IMR-90 (cell line): ENCODE measurements around the gene GPR142. TPM values are rescaled to one million over a fixed set of nuclear protein-coding genes. Genes with fewer than 3 reads are reported as not detected.

Experiments
- ATAC-seq: fragments of 200-7000 bp; cut with Tn5 transposase; 2 replicates; pipeline ENCODE4 v1.9.1; 2020; ENCODE audit warnings: low read depth, mild to moderate bottlenecking, moderate library complexity
- BruUV-seq: library from RNA; stranded (reverse); fragments of 400-500 nt; replicated peaks from 2 replicates; lab custom pipeline; 2021; lab: Mats Ljungman, UMichigan
- CTCF ChIA-PET: fragments of 300-600 bp; formaldehyde crosslinking; extraction: SDS; loops from one replicate; lab custom pipeline; 2021; ENCODE audit warnings: antibody characterized with exemption; lab: Yijun Ruan, JAX
- POLR2A ChIA-PET: fragments of 300-600 bp; sonication (Branson Sonifier 250); formaldehyde crosslinking; loops from one replicate; lab custom pipeline; 2022; ENCODE audit warnings: antibody characterized with exemption; ENCODE audit not compliant: unreplicated experiment; lab: Charles Lee
- DNase-seq: peaks from one replicate; pipeline ENCODE4 v3.0.0; 2013
- H2AFZ ChIP-seq: replicated peaks from 2 replicates; pipeline ENCODE3; 2013; ENCODE audit warnings: low read length, mild to moderate bottlenecking; ENCODE audit not compliant: poor library complexity
- H2AK5ac ChIP-seq: 2 replicates; pipeline ENCODE4 v1.6.1; 2013; ENCODE audit warnings: low read depth, low read length, inconsistent platforms
- H2AK9ac ChIP-seq: replicated peaks from 2 replicates; pipeline ENCODE3; 2013; ENCODE audit warnings: mild to moderate bottlenecking, low read depth, low read length, moderate library complexity; ENCODE audit not compliant: poor library complexity
- H2BK120ac ChIP-seq: 2 replicates; pipeline ENCODE4 v1.6.1; 2013; ENCODE audit warnings: low read depth, low read length, inconsistent platforms
- H2BK15ac ChIP-seq: 3 replicates; pipeline ENCODE4 v1.6.1; 2013; ENCODE audit warnings: low read depth, low read length, inconsistent platforms
- H2BK20ac ChIP-seq: 2 replicates; pipeline ENCODE4 v1.6.1; 2013; ENCODE audit warnings: low read depth, mild to moderate bottlenecking, inconsistent platforms, low read length, moderate library complexity
- H2BK5ac ChIP-seq: 2 replicates; pipeline ENCODE4 v1.6.1; 2013; ENCODE audit warnings: mild to moderate bottlenecking, low read depth, low read length, inconsistent platforms; ENCODE audit not compliant: poor library complexity, severe bottlenecking
- H3K14ac ChIP-seq: replicated peaks from 2 replicates; pipeline ENCODE4 v1.6.1; 2013; ENCODE audit warnings: low read depth, low read length, inconsistent platforms
- H3K18ac ChIP-seq: 2 replicates; pipeline ENCODE4 v1.6.1; 2013; ENCODE audit warnings: low read depth, low read length, control low read depth
- H3K23ac ChIP-seq: 2 replicates; pipeline ENCODE4 v1.6.1; 2013; ENCODE audit warnings: low read depth, low read length, inconsistent platforms
- H3K27ac ChIP-seq: 2 replicates; pipeline ENCODE4 v1.5.1; 2013; ENCODE audit warnings: mild to moderate bottlenecking, control low read depth, low read length; ENCODE audit not compliant: insufficient read depth
- H3K27me3 ChIP-seq: 2 replicates; pipeline ENCODE4 v1.6.1; 2013; ENCODE audit warnings: low read length; ENCODE audit not compliant: control insufficient read depth, insufficient read depth
- H3K36me3 ChIP-seq: 2 replicates; pipeline ENCODE4 v1.6.1; 2013; ENCODE audit warnings: low read length, mixed read lengths; ENCODE audit not compliant: control insufficient read depth, insufficient read depth
- H3K4ac ChIP-seq: 2 replicates; pipeline ENCODE4 v1.6.1; 2013; ENCODE audit warnings: low read depth, low read length, inconsistent platforms
- H3K4me1 ChIP-seq: 2 replicates; pipeline ENCODE4 v1.6.1; 2013; ENCODE audit warnings: low read length, mixed read lengths; ENCODE audit not compliant: control insufficient read depth, insufficient read depth
- H3K4me2 ChIP-seq: 2 replicates; pipeline ENCODE4 v1.6.1; 2013; ENCODE audit warnings: low read depth, mild to moderate bottlenecking, control low read depth, low read length, moderate library complexity
- H3K4me3 ChIP-seq: 2 replicates; pipeline ENCODE4 v1.5.1; 2013; ENCODE audit warnings: low read depth, mild to moderate bottlenecking, control low read depth, low read length, moderate library complexity; ENCODE audit not compliant: insufficient read depth
- H3K56ac ChIP-seq: 2 replicates; pipeline ENCODE4 v1.6.1; 2013; ENCODE audit warnings: low read length, inconsistent platforms; ENCODE audit not compliant: insufficient read depth; ENCODE audit errors: extremely low read depth
- H3K79me1 ChIP-seq, 2 experiments: 2 replicates each; pipeline ENCODE4 v1.6.1; 2013; ENCODE audit warnings: low read length in 2 of 2, inconsistent platforms in 1 of 2, low read depth in 1 of 2
- H3K9ac ChIP-seq: 2 replicates; pipeline ENCODE4 v1.6.1; 2013; ENCODE audit warnings: low read depth, low read length, control low read depth
- H3K9me1 ChIP-seq: 2 replicates; pipeline ENCODE4 v1.6.1; 2013; ENCODE audit warnings: low read length, inconsistent platforms; ENCODE audit not compliant: insufficient read depth
- H3K9me3 ChIP-seq: 2 replicates; pipeline ENCODE4 v1.6.1; 2013; ENCODE audit warnings: low read length; ENCODE audit not compliant: control insufficient read depth, insufficient read depth
- H4K20me1 ChIP-seq: 2 replicates; pipeline ENCODE4 v1.6.1; 2013; ENCODE audit warnings: low read length, inconsistent platforms; ENCODE audit not compliant: insufficient read depth
- H4K5ac ChIP-seq: 2 replicates; pipeline ENCODE4 v1.6.1; 2013; ENCODE audit warnings: mild to moderate bottlenecking, low read depth, low read length, control low read depth
- H4K8ac ChIP-seq, 2 experiments: 2 replicates each; pipeline ENCODE4 v1.6.1; 2013; ENCODE audit warnings: low read depth in 2 of 2, low read length in 2 of 2, control low read depth in 1 of 2, inconsistent platforms in 1 of 2
- H4K91ac ChIP-seq: 2 replicates; pipeline ENCODE4 v1.6.1; 2013; ENCODE audit warnings: low read depth, low read length, inconsistent platforms; ENCODE audit not compliant: insufficient read depth
- BHLHE40 ChIP-seq: fragments of 150-350 bp; IDR thresholded peaks from 2 replicates; pipeline ENCODE4 v1.6.1; 2016; ENCODE audit warnings: mild to moderate bottlenecking, low read depth, low read length
- CEBPB ChIP-seq: IDR thresholded peaks from 2 replicates; pipeline ENCODE4 v1.6.1; 2012; ENCODE audit warnings: low read depth, low read length, improper control_type of control experiment
- CHD1 ChIP-seq: IDR thresholded peaks from 2 replicates; pipeline ENCODE4 v1.6.1; 2012; ENCODE audit warnings: low read depth, low read length, improper control_type of control experiment
- MAFK ChIP-seq: IDR thresholded peaks from 2 replicates; pipeline ENCODE4 v1.6.1; 2012; ENCODE audit warnings: low read depth, low read length, improper control_type of control experiment
- POLR2A ChIP-seq: IDR thresholded peaks from 2 replicates; pipeline ENCODE4 v1.6.1; 2012; ENCODE audit warnings: mild to moderate bottlenecking, low read depth, low read length
- RAD21 ChIP-seq: IDR thresholded peaks from 2 replicates; pipeline ENCODE4 v1.6.1; 2012; ENCODE audit warnings: low read length, improper control_type of control experiment
- RCOR1 ChIP-seq: IDR thresholded peaks from 2 replicates; pipeline ENCODE4 v1.6.1; 2012; ENCODE audit warnings: mild to moderate bottlenecking, low read length, improper control_type of control experiment; ENCODE audit not compliant: insufficient replicate concordance
- RFX5 ChIP-seq: IDR thresholded peaks from 2 replicates; pipeline ENCODE4 v1.8.0; 2012; ENCODE audit warnings: low read depth, mild to moderate bottlenecking, low read length, moderate library complexity
- USF2 ChIP-seq: fragments of 150-350 bp; IDR thresholded peaks from 2 replicates; pipeline ENCODE4 v1.6.1; 2017; ENCODE audit warnings: mild to moderate bottlenecking, antibody characterized with exemption, low read length, low read depth
- WGBS, 2 experiments: methylation state at CpG; one replicate each; pipeline versions ENCODE4 v1.1.5 to v1.1.7; 2013; ENCODE audit warnings: missing lambda C conversion rate in 2 of 2; ENCODE audit not compliant: insufficient read length in 1 of 2; ENCODE audit errors: extremely low coverage in 2 of 2; 5-methylcytosine and 5-hydroxymethylcytosine counted together
- dilution Hi-C: fragments of 300-500 bp; cut with HindIII; formaldehyde crosslinking; loops from one replicate; pipeline ENCODE4 v1.14.3; 2018; ENCODE audit warnings: low sequenced_read_pairs; ENCODE audit not compliant: unreplicated experiment
- in situ Hi-C: fragments of 300-500 bp; cut with MboI; formaldehyde crosslinking; loops from 3 replicates; pipeline ENCODE4 v1.14.3; 2019; ENCODE audit warnings: low sequenced_read_pairs, inconsistent platforms, mixed read lengths
- intact Hi-C: fragments of 100-400 bp; cut with micrococcal nuclease; formaldehyde crosslinking; loops from 2 replicates; pipeline ENCODE4 v1.10.0; 2022
- polyA plus RNA-seq, 3 experiments: library from polyadenylated mRNA; depleted of rRNA; stranded (reverse); fragments of >200 nt; gene quantifications; 2 replicates each; pipeline ENCODE4 v1.2.3, GENCODE V29; 2012; ENCODE audit warnings: low replicate concordance in 1 of 3
- total RNA-seq: library from RNA; depleted of rRNA; stranded (reverse); fragments of >200 nt; gene quantifications from 2 replicates; pipeline ENCODE4 v1.2.3, GENCODE V29; 2012
- TF ChIP-seq, protein P1 (sequence below): fragments of 150-350 bp; IDR thresholded peaks from 2 replicates; pipeline ENCODE4 v1.6.1; 2016; ENCODE audit warnings: low read depth, mild to moderate bottlenecking, low read length, moderate library complexity, borderline replicate concordance
- TF ChIP-seq, protein P2 (sequence below): conservative IDR thresholded peaks from 2 replicates; pipeline ENCODE4 v1.5.1; 2012; ENCODE audit warnings: mild to moderate bottlenecking, low read depth, low read length, improper control_type of control experiment

GPR142 gene
- total and polyA plus RNA-seq, 2 of the 4 experiments (the other 2 are of a cell fraction) = not detected

GRCh38 chr17:74414510-74414909 is 47.2 kb downstream of the GPR142 start:
- H3K18ac ChIP-seq = no peak overlapping the region
- no peak overlapping the region for H3K56ac ChIP-seq
- ChIA-PET CTCF (no interaction called here), POLR2A (no interaction called here)
- H3K9ac ChIP-seq = no peak overlapping the region
- no peak overlapping the region for H3K23ac ChIP-seq
- WGBS, 2 experiments = 100% methylated on average over 1 of the region's 3 CpGs; no CpG with 5 or more reads in 1 of the 2 experiments
- BruUV-seq = no TSS peak
- dilution Hi-C loops (no loop called here), intact Hi-C loops (no loop called here), in situ Hi-C loops (no loop called here)
- H3K4me2 ChIP-seq = no peak overlapping the region
- no peak overlapping the region for H3K4me3 ChIP-seq
- H3K27ac ChIP-seq = no peak overlapping the region
- no peaks in the 10 kb centered on the region for H3K4me1 ChIP-seq
- no peaks in the 10 kb centered on the region for H4K20me1 ChIP-seq
- TF ChIP-seq USF2 (no peak), POLR2A (no peak), BHLHE40 (no peak), RCOR1 (no peak), CHD1 (no peak), RAD21 (no peak), CEBPB (no peak), RFX5 (no peak), MAFK (no peak)
- TF ChIP-seq, protein P1, sequence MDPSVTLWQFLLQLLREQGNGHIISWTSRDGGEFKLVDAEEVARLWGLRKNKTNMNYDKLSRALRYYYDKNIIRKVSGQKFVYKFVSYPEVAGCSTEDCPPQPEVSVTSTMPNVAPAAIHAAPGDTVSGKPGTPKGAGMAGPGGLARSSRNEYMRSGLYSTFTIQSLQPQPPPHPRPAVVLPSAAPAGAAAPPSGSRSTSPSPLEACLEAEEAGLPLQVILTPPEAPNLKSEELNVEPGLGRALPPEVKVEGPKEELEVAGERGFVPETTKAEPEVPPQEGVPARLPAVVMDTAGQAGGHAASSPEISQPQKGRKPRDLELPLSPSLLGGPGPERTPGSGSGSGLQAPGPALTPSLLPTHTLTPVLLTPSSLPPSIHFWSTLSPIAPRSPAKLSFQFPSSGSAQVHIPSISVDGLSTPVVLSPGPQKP = no peak
- TF ChIP-seq, protein P2, sequence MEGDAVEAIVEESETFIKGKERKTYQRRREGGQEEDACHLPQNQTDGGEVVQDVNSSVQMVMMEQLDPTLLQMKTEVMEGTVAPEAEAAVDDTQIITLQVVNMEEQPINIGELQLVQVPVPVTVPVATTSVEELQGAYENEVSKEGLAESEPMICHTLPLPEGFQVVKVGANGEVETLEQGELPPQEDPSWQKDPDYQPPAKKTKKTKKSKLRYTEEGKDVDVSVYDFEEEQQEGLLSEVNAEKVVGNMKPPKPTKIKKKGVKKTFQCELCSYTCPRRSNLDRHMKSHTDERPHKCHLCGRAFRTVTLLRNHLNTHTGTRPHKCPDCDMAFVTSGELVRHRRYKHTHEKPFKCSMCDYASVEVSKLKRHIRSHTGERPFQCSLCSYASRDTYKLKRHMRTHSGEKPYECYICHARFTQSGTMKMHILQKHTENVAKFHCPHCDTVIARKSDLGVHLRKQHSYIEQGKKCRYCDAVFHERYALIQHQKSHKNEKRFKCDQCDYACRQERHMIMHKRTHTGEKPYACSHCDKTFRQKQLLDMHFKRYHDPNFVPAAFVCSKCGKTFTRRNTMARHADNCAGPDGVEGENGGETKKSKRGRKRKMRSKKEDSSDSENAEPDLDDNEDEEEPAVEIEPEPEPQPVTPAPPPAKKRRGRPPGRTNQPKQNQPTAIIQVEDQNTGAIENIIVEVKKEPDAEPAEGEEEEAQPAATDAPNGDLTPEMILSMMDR = no peak
- no peak overlapping the region for H4K5ac ChIP-seq
- H2AK5ac ChIP-seq = no peak overlapping the region
- no peak for DNase-seq
- H3K14ac ChIP-seq = no peak overlapping the region
- no peaks in the 10 kb centered on the region for H3K9me1 ChIP-seq
- no peak overlapping the region for H2BK120ac ChIP-seq
- H3K4ac ChIP-seq = no peak overlapping the region
- no peak overlapping the region for H4K8ac ChIP-seq
- H3K9me3 ChIP-seq = peaks cover 34% of the 10 kb centered on the region
- no peak overlapping the region for H2BK5ac ChIP-seq
- no peak overlapping the region for H4K91ac ChIP-seq
- no peaks in the 10 kb centered on the region for H3K27me3 ChIP-seq
- H2AK9ac ChIP-seq = no peak overlapping the region
- H3K36me3 ChIP-seq = no peaks in the 10 kb centered on the region
- H3K79me1 ChIP-seq = no peaks in the 10 kb centered on the region
- no peak for ATAC-seq
- H2AFZ ChIP-seq = no peak overlapping the region
- no peak overlapping the region for H2BK15ac ChIP-seq
- H2BK20ac ChIP-seq = no peak overlapping the region
